ENCODE measurements around the gene TIAM1.

Gene TIAM1

GRCh38 chr21:31253684-31254083 is 90.4 kb downstream of the TIAM1 start:
- Histone ChIP-seq H3K27ac (ENCODE audit: low read depth, low read length) (no peak overlapping the region), H3K9me2 (replicated peaks; ENCODE audit: control insufficient read depth, low read length) (no peaks in the 10 kb centered on the region), H3K36me3 (ENCODE audit: control insufficient read depth, low read length) (no peaks in the 10 kb centered on the region), H3K4me1 (ENCODE audit: control insufficient read depth, low read length) (no peaks in the 10 kb centered on the region), H3K4me3 (ENCODE audit: low read length) (no peak overlapping the region), H3K4me2 (ENCODE audit: low read length) (no peak overlapping the region), H3K79me2 (ENCODE audit: control insufficient read depth, low read length) (no peaks in the 10 kb centered on the region), H3K9me3 (ENCODE audit: control insufficient read depth, insufficient read depth, low read length) (no peaks in the 10 kb centered on the region), H4K20me1 (ENCODE audit: control insufficient read depth, insufficient read depth, low read depth, low read length) (no peaks in the 10 kb centered on the region), H3K27me3 (ENCODE audit: control insufficient read depth, low read length) (no peaks in the 10 kb centered on the region), H3F3A (ENCODE audit: control insufficient read depth, insufficient read depth) (no peaks in the 10 kb centered on the region)
- TF ChIP-seq CTCF (IDR thresholded peaks at IDR 0.05; ENCODE audit: low read depth, low read length, poor library complexity, severe bottlenecking) (no peak), EZH2phosphoT487 (IDR thresholded peaks at IDR 0.05; ENCODE audit: borderline replicate concordance, low read length) (no peak)

GRCh38 chr21:31252611-31253010 is 91.5 kb downstream of the TIAM1 start:
- H3K79me2 ChIP-seq (ENCODE audit: control insufficient read depth, low read length), result no peaks in the 10 kb centered on the region
- TF ChIP-seq EZH2phosphoT487 (IDR thresholded peaks at IDR 0.05; ENCODE audit: borderline replicate concordance, low read length), result no peak
- no peak for TF ChIP-seq CTCF (IDR thresholded peaks at IDR 0.05; ENCODE audit: low read depth, low read length, poor library complexity, severe bottlenecking)
- no peaks in the 10 kb centered on the region for H3K27me3 ChIP-seq (ENCODE audit: control insufficient read depth, low read length)
- H3K4me2 ChIP-seq (ENCODE audit: low read length), result no peak overlapping the region
- H3K4me1 ChIP-seq (ENCODE audit: control insufficient read depth, low read length), result no peaks in the 10 kb centered on the region
- no peak overlapping the region for H3K4me3 ChIP-seq (ENCODE audit: low read length)
- H3K9me2 ChIP-seq (replicated peaks; ENCODE audit: control insufficient read depth, low read length), result no peaks in the 10 kb centered on the region
- H3K36me3 ChIP-seq (ENCODE audit: control insufficient read depth, low read length), result no peaks in the 10 kb centered on the region
- H3K9me3 ChIP-seq (ENCODE audit: control insufficient read depth, insufficient read depth, low read length), result no peaks in the 10 kb centered on the region
- no peaks in the 10 kb centered on the region for H3F3A ChIP-seq (ENCODE audit: control insufficient read depth, insufficient read depth)
- no peaks in the 10 kb centered on the region for H4K20me1 ChIP-seq (ENCODE audit: control insufficient read depth, insufficient read depth, low read depth, low read length)
- H3K27ac ChIP-seq (ENCODE audit: low read depth, low read length), result no peak overlapping the region

- Histone ChIP-seq H3K27ac (ENCODE audit: low read depth, low read length) (no peak overlapping the region), H4K20me1 (ENCODE audit: control insufficient read depth, insufficient read depth, low read depth, low read length) (no peaks in the 10 kb centered on the region), H3K36me3 (ENCODE audit: control insufficient read depth, low read length) (no peaks in the 10 kb centered on the region), H3K4me2 (ENCODE audit: low read length) (no peak overlapping the region), H3K79me2 (ENCODE audit: control insufficient read depth, low read length) (no peaks in the 10 kb centered on the region), H3K4me1 (ENCODE audit: control insufficient read depth, low read length) (no peaks in the 10 kb centered on the region), H3K27me3 (ENCODE audit: control insufficient read depth, low read length) (no peaks in the 10 kb centered on the region), H3K4me3 (ENCODE audit: low read length) (no peak overlapping the region), H3F3A (ENCODE audit: control insufficient read depth, insufficient read depth) (no peaks in the 10 kb centered on the region), H3K9me3 (ENCODE audit: control insufficient read depth, insufficient read depth, low read length) (no peaks in the 10 kb centered on the region), H3K9me2 (replicated peaks; ENCODE audit: control insufficient read depth, low read length) (no peaks in the 10 kb centered on the region)
- no peak for TF ChIP-seq CTCF (IDR thresholded peaks at IDR 0.05; ENCODE audit: low read depth, low read length, poor library complexity, severe bottlenecking)
Observed at GRCh38 chr21:31252091-31252490, 92.0 kb downstream of the TIAM1 start.

- no peaks in the 10 kb centered on the region for H4K20me1 ChIP-seq (ENCODE audit: control insufficient read depth, insufficient read depth, low read depth, low read length)
- no peaks in the 10 kb centered on the region for H3K9me3 ChIP-seq (ENCODE audit: control insufficient read depth, insufficient read depth, low read length)
- H3K4me3 ChIP-seq (ENCODE audit: low read length), result no peak overlapping the region
- no peaks in the 10 kb centered on the region for H3F3A ChIP-seq (ENCODE audit: control insufficient read depth, insufficient read depth)
- TF ChIP-seq EZH2phosphoT487 (IDR thresholded peaks at IDR 0.05; ENCODE audit: borderline replicate concordance, low read length), result no peak
- TF ChIP-seq CTCF (IDR thresholded peaks at IDR 0.05; ENCODE audit: low read depth, low read length, poor library complexity, severe bottlenecking), result no peak
- H3K4me1 ChIP-seq (ENCODE audit: control insufficient read depth, low read length), result no peaks in the 10 kb centered on the region
- H3K4me2 ChIP-seq (ENCODE audit: low read length), result no peak overlapping the region
- no peaks in the 10 kb centered on the region for H3K36me3 ChIP-seq (ENCODE audit: control insufficient read depth, low read length)
- no peaks in the 10 kb centered on the region for H3K27me3 ChIP-seq (ENCODE audit: control insufficient read depth, low read length)
- H3K27ac ChIP-seq (ENCODE audit: low read depth, low read length), result no peak overlapping the region
- H3K9me2 ChIP-seq (replicated peaks; ENCODE audit: control insufficient read depth, low read length), result no peaks in the 10 kb centered on the region
- H3K79me2 ChIP-seq (ENCODE audit: control insufficient read depth, low read length), result no peaks in the 10 kb centered on the region
Observed at GRCh38 chr21:31251686-31252085, 92.4 kb downstream of the TIAM1 start.

Data from DOHH2 (cell line).